Vagina (tissue), 2 donors: ENCODE measurements around the gene LPP.

Experiments used
- CTCF ChIP-seq, 3 experiments: fragments of 450-650 bp in 2 of 3; fragments of 200-600 bp in 1 of 3; sonication (generic) in 1 of 3; IDR thresholded peaks; one replicate each; pipeline ENCODE4 v1.5.1; 2017 to 2019; ENCODE audit warnings: antibody characterized with exemption in 3 of 3, mild to moderate bottlenecking in 2 of 3, moderate library complexity in 2 of 3
- POLR2A ChIP-seq, 2 donors: fragments of 450-650 bp; IDR thresholded peaks; one replicate each; pipeline ENCODE4 v1.6.1; 2017; ENCODE audit warnings: antibody characterized with exemption in 2 of 2, mild to moderate bottlenecking in 2 of 2, moderate library complexity in 2 of 2
- POLR2AphosphoS5 ChIP-seq, 2 donors: sonication (generic); formaldehyde crosslinking; IDR thresholded peaks; one replicate each; pipeline ENCODE4 v1.9.0; 2017; ENCODE audit warnings: antibody characterized with exemption in 2 of 2, mild to moderate bottlenecking in 2 of 2, low read depth in 1 of 2; ENCODE audit not compliant: insufficient read depth in 1 of 2

- TF ChIP-seq POLR2A (IDR thresholded peaks at IDR 0.05) (no peak), CTCF (IDR thresholded peaks at IDR 0.05) (no peak), POLR2AphosphoS5 (IDR thresholded peaks at IDR 0.05; ENCODE audit: insufficient read depth in 1 of 2, low read depth in 1 of 2) (no peak)
Measured at GRCh38 chr3:188309437-188310269, 155.7 kb downstream of the LPP start.
